ENCODE measurements around the gene OARD1. TPM values are rescaled to one million over a fixed set of nuclear protein-coding genes. Genes with fewer than 3 reads are reported as not detected.

The OARD1 gene
- total RNA-seq, 1 donor, result 7.2 TPM

DNA sequence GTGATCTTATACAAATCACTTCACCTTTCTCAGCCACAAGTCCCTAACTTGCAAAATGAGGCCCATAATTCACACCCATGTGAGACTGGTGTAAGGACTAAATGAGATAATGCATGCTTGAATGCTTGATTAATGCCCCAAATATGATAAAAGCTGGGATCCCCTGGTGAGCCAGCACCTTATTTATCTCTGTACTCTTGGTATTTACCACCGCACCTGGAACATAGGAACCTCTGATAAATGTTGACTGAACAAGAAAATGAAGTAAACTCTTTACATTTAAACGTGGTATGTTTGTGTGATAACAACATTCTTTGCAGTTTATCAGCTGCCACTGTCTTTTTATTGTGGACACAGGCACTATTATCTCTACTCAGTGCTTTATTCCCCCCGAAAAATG, 21.6 kb downstream of the OARD1 start:
- H3K27me3 ChIP-seq (ENCODE audit: insufficient read depth, low read length), result peaks cover 7% of the 10 kb centered on the region
- H3K27ac ChIP-seq (ENCODE audit: low read depth, low read length), result no peak overlapping the region
- H3K36me3 ChIP-seq (ENCODE audit: insufficient read depth, low read length), result no peaks in the 10 kb centered on the region
- no peaks in the 10 kb centered on the region for H3K9me3 ChIP-seq (ENCODE audit: low read depth, low read length)
- no peaks in the 10 kb centered on the region for H3K79me2 ChIP-seq (ENCODE audit: insufficient read depth, low read length)
- H3K4me2 ChIP-seq (ENCODE audit: insufficient read depth, low read length), result no peak overlapping the region
- H3K4me1 ChIP-seq (ENCODE audit: insufficient read depth, low read length), result no peaks in the 10 kb centered on the region
- peak; percentile 11 for DNase-seq (ENCODE audit: insufficient read length, low spot score, missing footprints)
- no peak overlapping the region for H3K4me3 ChIP-seq (ENCODE audit: insufficient read depth, low read length)
- H2AFZ ChIP-seq (ENCODE audit: low read length), result no peak overlapping the region
- TF ChIP-seq, protein P1, sequence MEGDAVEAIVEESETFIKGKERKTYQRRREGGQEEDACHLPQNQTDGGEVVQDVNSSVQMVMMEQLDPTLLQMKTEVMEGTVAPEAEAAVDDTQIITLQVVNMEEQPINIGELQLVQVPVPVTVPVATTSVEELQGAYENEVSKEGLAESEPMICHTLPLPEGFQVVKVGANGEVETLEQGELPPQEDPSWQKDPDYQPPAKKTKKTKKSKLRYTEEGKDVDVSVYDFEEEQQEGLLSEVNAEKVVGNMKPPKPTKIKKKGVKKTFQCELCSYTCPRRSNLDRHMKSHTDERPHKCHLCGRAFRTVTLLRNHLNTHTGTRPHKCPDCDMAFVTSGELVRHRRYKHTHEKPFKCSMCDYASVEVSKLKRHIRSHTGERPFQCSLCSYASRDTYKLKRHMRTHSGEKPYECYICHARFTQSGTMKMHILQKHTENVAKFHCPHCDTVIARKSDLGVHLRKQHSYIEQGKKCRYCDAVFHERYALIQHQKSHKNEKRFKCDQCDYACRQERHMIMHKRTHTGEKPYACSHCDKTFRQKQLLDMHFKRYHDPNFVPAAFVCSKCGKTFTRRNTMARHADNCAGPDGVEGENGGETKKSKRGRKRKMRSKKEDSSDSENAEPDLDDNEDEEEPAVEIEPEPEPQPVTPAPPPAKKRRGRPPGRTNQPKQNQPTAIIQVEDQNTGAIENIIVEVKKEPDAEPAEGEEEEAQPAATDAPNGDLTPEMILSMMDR (IDR thresholded peaks at IDR 0.05; ENCODE audit: extremely low read depth, low read depth, low read length), result no peak
- no peaks in the 10 kb centered on the region for H4K20me1 ChIP-seq (ENCODE audit: insufficient read depth, low read length)

DNA sequence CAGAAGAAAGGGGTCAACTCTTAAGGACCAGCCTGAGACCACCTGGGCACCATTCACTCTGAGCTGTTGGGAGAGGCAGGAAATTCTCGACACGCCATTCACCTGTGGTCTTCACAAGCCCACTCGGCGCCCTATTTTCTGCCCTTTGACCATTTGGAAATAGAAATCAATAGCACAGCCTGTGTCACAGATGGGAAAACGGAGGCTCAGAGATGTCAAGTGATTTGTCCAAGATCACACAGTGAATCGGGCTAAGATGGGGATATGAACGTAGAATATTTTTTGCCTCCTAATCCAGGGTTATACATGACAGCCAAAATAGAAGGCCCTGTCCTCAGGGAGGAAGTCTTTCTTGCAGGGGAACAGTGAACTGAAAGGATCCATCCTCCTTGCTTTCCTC, 22.2 kb downstream of the OARD1 start:
- Histone ChIP-seq H3K4me2 (ENCODE audit: insufficient read depth, low read length) (no peak overlapping the region), H4K20me1 (ENCODE audit: insufficient read depth, low read length) (no peaks in the 10 kb centered on the region), H3K27ac (ENCODE audit: low read depth, low read length) (no peak overlapping the region), H3K36me3 (ENCODE audit: insufficient read depth, low read length) (no peaks in the 10 kb centered on the region), H2AFZ (ENCODE audit: low read length) (no peak overlapping the region), H3K4me1 (ENCODE audit: insufficient read depth, low read length) (no peaks in the 10 kb centered on the region), H3K79me2 (ENCODE audit: insufficient read depth, low read length) (no peaks in the 10 kb centered on the region), H3K27me3 (ENCODE audit: insufficient read depth, low read length) (peaks cover 7% of the 10 kb centered on the region), H3K4me3 (ENCODE audit: insufficient read depth, low read length) (no peak overlapping the region), H3K9me3 (ENCODE audit: low read depth, low read length) (no peaks in the 10 kb centered on the region)
- DNase-seq (ENCODE audit: insufficient read length, low spot score, missing footprints), result no peak
- TF ChIP-seq, protein P1 (IDR thresholded peaks at IDR 0.05; ENCODE audit: extremely low read depth, low read depth, low read length), result no peak

DNA sequence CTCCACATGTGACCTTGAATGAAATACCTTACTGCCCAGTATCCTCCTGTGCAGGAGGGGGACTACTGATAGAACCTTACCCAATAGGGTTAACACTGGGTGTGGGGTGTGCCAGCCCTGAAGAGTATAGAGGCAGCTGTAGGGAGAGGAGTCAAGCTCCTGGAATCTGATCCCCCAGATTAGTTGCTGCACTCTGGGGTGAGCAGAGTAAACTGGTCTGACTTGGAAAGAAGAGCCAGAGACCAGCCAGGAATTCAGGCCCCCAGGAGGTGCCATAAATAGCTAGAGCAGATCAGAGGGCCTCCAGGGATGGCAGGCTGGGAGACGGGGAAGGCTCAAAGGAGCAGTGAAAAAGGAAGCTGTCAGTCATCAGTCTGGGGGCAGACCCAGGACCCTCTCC, 22.6 kb downstream of the OARD1 start:
- Histone ChIP-seq H3K27me3 (ENCODE audit: insufficient read depth, low read length) (peaks cover 3% of the 10 kb centered on the region), H3K4me2 (ENCODE audit: insufficient read depth, low read length) (no peak overlapping the region), H2AFZ (ENCODE audit: low read length) (no peak overlapping the region), H4K20me1 (ENCODE audit: insufficient read depth, low read length) (no peaks in the 10 kb centered on the region), H3K79me2 (ENCODE audit: insufficient read depth, low read length) (no peaks in the 10 kb centered on the region), H3K9me3 (ENCODE audit: low read depth, low read length) (no peaks in the 10 kb centered on the region), H3K4me1 (ENCODE audit: insufficient read depth, low read length) (no peaks in the 10 kb centered on the region), H3K36me3 (ENCODE audit: insufficient read depth, low read length) (no peaks in the 10 kb centered on the region), H3K27ac (ENCODE audit: low read depth, low read length) (no peak overlapping the region), H3K4me3 (ENCODE audit: insufficient read depth, low read length) (no peak overlapping the region)
- TF ChIP-seq, protein P1 (IDR thresholded peaks at IDR 0.05; ENCODE audit: extremely low read depth, low read depth, low read length), result no peak
- peak; percentile 10 for DNase-seq (ENCODE audit: insufficient read length, low spot score, missing footprints)

DNA sequence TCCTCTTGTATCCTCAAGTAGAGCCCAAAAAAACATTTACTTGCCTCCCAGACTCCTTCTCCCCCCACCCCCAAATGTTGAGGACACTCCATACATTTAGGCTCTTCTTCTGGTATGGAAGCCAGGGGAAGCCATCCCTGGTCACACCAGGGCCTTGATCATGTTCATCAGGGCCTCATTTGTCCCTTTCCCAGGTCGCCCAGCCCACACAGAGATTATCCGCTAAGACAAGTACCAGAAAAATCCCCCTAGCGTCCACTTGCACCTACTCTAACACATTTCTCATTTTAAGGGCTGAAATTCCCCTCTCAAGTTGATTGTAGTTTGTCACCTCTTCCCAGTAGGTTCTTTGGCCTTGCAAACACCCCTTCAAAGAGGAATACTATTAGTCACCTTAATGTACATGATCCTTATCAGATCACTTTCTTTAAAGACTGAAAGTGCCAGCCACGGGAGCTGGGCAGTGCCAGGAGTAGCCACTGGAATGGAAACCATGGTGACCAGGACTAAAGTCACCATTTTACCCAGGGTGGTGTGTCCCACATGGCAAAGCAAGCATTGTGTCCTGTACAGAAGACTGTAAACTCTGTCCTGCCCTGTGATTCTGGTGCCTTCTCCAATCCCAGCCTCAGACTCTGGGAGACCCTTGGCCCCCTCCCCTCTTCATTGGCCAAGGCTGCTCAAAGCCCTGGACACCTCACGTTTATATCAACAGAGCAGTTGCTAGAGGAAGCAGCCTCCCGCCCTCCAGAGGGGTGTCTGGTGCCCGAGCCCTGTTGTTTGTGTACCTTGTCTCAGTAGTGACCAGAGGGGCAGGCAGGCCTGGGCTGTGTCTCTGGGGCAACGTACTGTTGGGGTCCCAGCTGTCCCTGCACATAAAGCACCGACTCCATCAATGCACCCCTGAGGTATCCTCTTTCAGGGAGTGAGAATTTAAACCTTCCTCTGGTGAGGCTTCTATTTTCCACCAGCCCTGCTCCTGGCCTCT, 24.1 kb downstream of the OARD1 start:
- Histone ChIP-seq H2AFZ (ENCODE audit: low read length) (no peak overlapping the region), H3K4me3 (ENCODE audit: insufficient read depth, low read length) (no peak overlapping the region), H3K4me1 (ENCODE audit: insufficient read depth, low read length) (no peaks in the 10 kb centered on the region), H3K79me2 (ENCODE audit: insufficient read depth, low read length) (no peaks in the 10 kb centered on the region), H3K36me3 (ENCODE audit: insufficient read depth, low read length) (no peaks in the 10 kb centered on the region), H3K27ac (ENCODE audit: low read depth, low read length) (no peak overlapping the region), H3K4me2 (ENCODE audit: insufficient read depth, low read length) (no peak overlapping the region), H3K9me3 (ENCODE audit: low read depth, low read length) (no peaks in the 10 kb centered on the region), H4K20me1 (ENCODE audit: insufficient read depth, low read length) (no peaks in the 10 kb centered on the region), H3K27me3 (ENCODE audit: insufficient read depth, low read length) (no peaks in the 10 kb centered on the region)
- TF ChIP-seq, protein P1 (IDR thresholded peaks at IDR 0.05; ENCODE audit: extremely low read depth, low read depth, low read length), result no peak
- peak; percentile 43 for DNase-seq (ENCODE audit: insufficient read length, low spot score, missing footprints)

Measured in osteoblast (primary cell).